Smooth muscle cell (in vitro differentiated cells): ENCODE data around the gene TLL1. TPM values are rescaled to one million over a fixed set of nuclear protein-coding genes. Genes with fewer than 3 reads are reported as not detected.

Experiments used
- DNase-seq: peaks from one replicate; lab custom pipeline; 2025; ENCODE audit not compliant: unreplicated experiment; lab: John Stamatoyannopoulos, UW
- H2AFZ ChIP-seq: fragments of 200-600 bp; sonication (generic); 2 replicates; pipeline ENCODE4 v1.6.0; 2016; ENCODE audit warnings: antibody characterized with exemption, low read depth, mild to moderate bottlenecking
- H3F3A ChIP-seq: fragments of 200-600 bp; sonication (generic); 2 replicates; pipeline ENCODE4 v1.6.0; 2017; ENCODE audit warnings: antibody characterized with exemption, low read depth
- H3K27ac ChIP-seq: fragments of 200-600 bp; sonication (generic); 2 replicates; pipeline ENCODE4 v1.5.1; 2016; ENCODE audit warnings: low read depth, mild to moderate bottlenecking
- H3K27me3 ChIP-seq: fragments of 200-600 bp; sonication (generic); 2 replicates; pipeline ENCODE4 v1.6.1; 2016; ENCODE audit warnings: low read depth, mild to moderate bottlenecking
- H3K36me3 ChIP-seq: fragments of 200-600 bp; sonication (generic); 2 replicates; pipeline ENCODE4 v1.5.1; 2016; ENCODE audit warnings: low read depth
- H3K4me1 ChIP-seq: fragments of 200-600 bp; sonication (generic); 2 replicates; pipeline ENCODE4 v1.5.1; 2016; ENCODE audit warnings: low read depth
- H3K4me2 ChIP-seq: fragments of 200-600 bp; sonication (generic); 2 replicates; pipeline ENCODE4 v1.6.0; 2016; ENCODE audit warnings: mild to moderate bottlenecking
- H3K4me3 ChIP-seq: fragments of 200-600 bp; sonication (generic); 2 replicates; pipeline ENCODE4 v1.5.1; 2016; ENCODE audit warnings: mild to moderate bottlenecking
- H3K79me2 ChIP-seq: fragments of 200-600 bp; sonication (generic); 2 replicates; pipeline ENCODE4 v1.6.0; 2016; ENCODE audit warnings: low read depth, mild to moderate bottlenecking
- H3K9ac ChIP-seq: fragments of 200-600 bp; sonication (generic); 2 replicates; pipeline ENCODE4 v1.6.0; 2016; ENCODE audit warnings: low read depth
- H3K9me3 ChIP-seq: fragments of 200-600 bp; sonication (generic); replicated peaks from 2 replicates; pipeline ENCODE4 v1.5.1; 2016; ENCODE audit warnings: low read depth
- H4K20me1 ChIP-seq: fragments of 200-600 bp; sonication (generic); 2 replicates; pipeline ENCODE4 v1.6.0; 2016; ENCODE audit warnings: low read depth
- WGBS: methylation state at CpG from one replicate; pipeline ENCODE4 v1.1.7; 2016; ENCODE audit warnings: low lambda C conversion rate; 5-methylcytosine and 5-hydroxymethylcytosine counted together
- polyA plus RNA-seq: library from polyadenylated mRNA; unstranded; fragments of >200 nt; fragmentation: Nextera tagmentation; extraction: Ambion mirVana; gene quantifications from 2 replicates; pipeline ENCODE4 v1.2.1, GENCODE V29; 2016
- total RNA-seq: library from RNA; depleted of rRNA; stranded (reverse); fragments of >200 nt; gene quantifications from 2 replicates; pipeline ENCODE4 v1.2.3, GENCODE V29; 2014
- TF ChIP-seq, protein P1 (sequence below): fragments of 200-600 bp; sonication (generic); IDR thresholded peaks from 2 replicates; pipeline ENCODE4 v1.5.1; 2017; ENCODE audit warnings: borderline replicate concordance, mild to moderate bottlenecking, antibody characterized with exemption; ENCODE audit not compliant: insufficient read depth, poor library complexity, severe bottlenecking

TLL1 gene
- total and polyA plus RNA-seq, 2 experiments from 2014 or later: 0.16 to 13.6 TPM

DNA sequence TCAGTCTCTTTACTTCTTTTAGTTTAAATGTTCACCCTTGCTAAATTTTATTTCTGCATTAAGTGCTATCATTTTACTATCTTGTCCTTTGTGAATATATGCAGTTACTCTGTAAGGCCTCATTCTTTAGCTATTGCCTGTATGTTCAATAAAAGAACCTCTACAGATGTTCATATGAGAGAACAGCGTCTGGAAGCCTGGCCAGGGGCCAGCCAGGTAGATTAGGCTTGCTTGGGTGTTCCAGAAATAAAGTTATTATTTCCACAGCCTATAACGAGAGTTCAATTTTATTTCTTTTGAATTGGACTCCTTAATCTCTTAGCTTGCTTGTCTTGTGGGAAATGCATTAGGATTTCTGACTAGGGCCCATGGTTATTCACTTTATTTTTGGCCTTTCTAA is 214.5 kb downstream of the TLL1 start:
- Histone ChIP-seq H3K79me2 (no peaks in the 10 kb centered on the region), H3K27me3 (no peaks in the 10 kb centered on the region), H3K36me3 (no peaks in the 10 kb centered on the region), H3K4me3 (no peak overlapping the region), H4K20me1 (no peaks in the 10 kb centered on the region), H3K27ac (no peak overlapping the region), H3K9ac (no peak overlapping the region), H3K9me3 (no peaks in the 10 kb centered on the region), H3K4me1 (no peaks in the 10 kb centered on the region), H3F3A (no peaks in the 10 kb centered on the region), H2AFZ (no peak overlapping the region), H3K4me2 (peak overlapping the region; percentile 51)
- no peak for DNase-seq
- TF ChIP-seq, protein P1, sequence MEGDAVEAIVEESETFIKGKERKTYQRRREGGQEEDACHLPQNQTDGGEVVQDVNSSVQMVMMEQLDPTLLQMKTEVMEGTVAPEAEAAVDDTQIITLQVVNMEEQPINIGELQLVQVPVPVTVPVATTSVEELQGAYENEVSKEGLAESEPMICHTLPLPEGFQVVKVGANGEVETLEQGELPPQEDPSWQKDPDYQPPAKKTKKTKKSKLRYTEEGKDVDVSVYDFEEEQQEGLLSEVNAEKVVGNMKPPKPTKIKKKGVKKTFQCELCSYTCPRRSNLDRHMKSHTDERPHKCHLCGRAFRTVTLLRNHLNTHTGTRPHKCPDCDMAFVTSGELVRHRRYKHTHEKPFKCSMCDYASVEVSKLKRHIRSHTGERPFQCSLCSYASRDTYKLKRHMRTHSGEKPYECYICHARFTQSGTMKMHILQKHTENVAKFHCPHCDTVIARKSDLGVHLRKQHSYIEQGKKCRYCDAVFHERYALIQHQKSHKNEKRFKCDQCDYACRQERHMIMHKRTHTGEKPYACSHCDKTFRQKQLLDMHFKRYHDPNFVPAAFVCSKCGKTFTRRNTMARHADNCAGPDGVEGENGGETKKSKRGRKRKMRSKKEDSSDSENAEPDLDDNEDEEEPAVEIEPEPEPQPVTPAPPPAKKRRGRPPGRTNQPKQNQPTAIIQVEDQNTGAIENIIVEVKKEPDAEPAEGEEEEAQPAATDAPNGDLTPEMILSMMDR: no peak
- 79% methylated on average over 2 of the region's 2 CpGs for whole genome bisulfite sequencing

DNA sequence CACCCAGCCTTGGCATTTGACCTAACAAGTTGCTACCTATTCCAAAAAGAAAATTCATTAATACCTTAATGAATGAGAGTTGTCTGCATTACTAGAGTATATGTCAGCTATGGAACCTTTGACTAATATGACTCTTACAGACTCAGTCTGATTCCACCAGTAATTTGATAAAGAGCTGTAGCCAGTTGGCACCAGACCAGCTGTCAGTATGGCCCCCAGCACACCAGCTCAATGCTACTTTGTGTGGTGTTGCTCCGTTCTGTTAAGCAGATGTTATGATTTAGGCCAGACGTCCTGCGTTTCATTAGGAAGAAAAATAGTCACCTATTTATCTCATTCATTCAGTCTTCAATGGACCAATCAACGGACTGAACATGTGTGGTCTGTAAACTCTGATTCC is 215.5 kb downstream of the TLL1 start:
- DNase-seq: no peak
- Histone ChIP-seq H3K9me3 (no peaks in the 10 kb centered on the region), H3K36me3 (no peaks in the 10 kb centered on the region), H3K4me1 (no peaks in the 10 kb centered on the region), H4K20me1 (no peaks in the 10 kb centered on the region), H3K4me3 (no peak overlapping the region), H2AFZ (no peak overlapping the region), H3K27me3 (no peaks in the 10 kb centered on the region), H3K27ac (no peak overlapping the region), H3K79me2 (no peaks in the 10 kb centered on the region), H3K4me2 (no peak overlapping the region), H3F3A (no peaks in the 10 kb centered on the region), H3K9ac (no peak overlapping the region)
- TF ChIP-seq, protein P1: no peak
- 59% methylated on average over 4 of the region's 4 CpGs for WGBS

DNA sequence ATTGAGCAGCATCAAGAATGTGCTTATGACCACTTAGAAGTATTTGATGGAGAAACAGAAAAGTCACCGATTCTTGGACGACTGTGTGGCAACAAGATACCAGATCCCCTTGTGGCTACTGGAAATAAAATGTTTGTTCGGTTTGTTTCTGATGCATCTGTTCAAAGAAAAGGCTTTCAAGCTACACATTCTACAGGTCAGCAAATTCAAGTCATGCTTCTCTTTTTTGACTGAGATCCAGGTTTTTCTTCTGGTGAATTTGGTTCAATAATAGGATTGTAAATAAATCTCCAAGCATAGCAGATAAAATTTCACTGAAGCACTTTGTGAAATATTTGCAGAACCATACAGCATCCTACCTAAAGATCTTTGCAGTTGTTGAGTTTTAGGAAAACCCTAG is 218.1 kb downstream of the TLL1 start:
- H3K4me3 ChIP-seq: no peak overlapping the region
- no peak overlapping the region for H3K4me2 ChIP-seq

DNA sequence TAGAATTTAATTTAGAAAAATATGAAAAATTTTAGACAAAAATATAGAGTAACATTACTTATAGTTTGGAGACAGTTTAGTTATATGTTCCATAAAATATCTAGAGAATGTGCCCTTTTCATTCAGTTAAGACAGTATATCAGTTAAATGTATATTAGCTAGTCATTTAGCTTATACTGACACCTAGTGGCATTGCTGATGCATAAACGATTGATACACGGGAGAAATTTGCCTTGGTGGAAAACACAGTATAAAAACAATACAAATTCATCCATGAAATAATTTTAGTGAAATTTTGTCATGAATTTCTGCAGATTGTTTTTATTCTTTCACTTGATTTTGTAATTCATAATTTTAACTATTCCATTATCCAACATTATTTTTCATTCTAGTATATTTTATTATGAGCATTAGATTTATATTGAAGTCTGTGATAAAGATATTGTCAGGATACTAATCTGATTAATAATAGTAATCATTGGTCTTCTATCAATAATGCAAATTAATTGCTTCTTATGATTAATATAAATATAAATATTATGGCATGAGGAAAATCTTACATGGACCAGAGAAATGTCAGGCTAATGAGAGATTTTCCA is 219.0 kb downstream of the TLL1 start:
- Histone ChIP-seq H3K9ac (no peak overlapping the region), H3K79me2 (no peaks in the 10 kb centered on the region), H4K20me1 (no peaks in the 10 kb centered on the region), H3K27me3 (no peaks in the 10 kb centered on the region), H3K4me1 (no peaks in the 10 kb centered on the region), H3K9me3 (no peaks in the 10 kb centered on the region), H3K36me3 (no peaks in the 10 kb centered on the region), H2AFZ (no peak overlapping the region), H3K4me3 (no peak overlapping the region), H3F3A (no peaks in the 10 kb centered on the region), H3K4me2 (no peak overlapping the region), H3K27ac (no peak overlapping the region)
- 0% methylated on average over 2 of the region's 2 CpGs for WGBS
- no peak for DNase-seq
- TF ChIP-seq, protein P1: peak; percentile 72

More for the DNA sequence above, 218.1 kb downstream of the TLL1 start:
- DNase-seq: no peak
- 68% methylated on average over 3 of the region's 3 CpGs for WGBS
- TF ChIP-seq, protein P1: no peak
- Histone ChIP-seq H3K9me3 (no peaks in the 10 kb centered on the region), H3K27me3 (no peaks in the 10 kb centered on the region), H3K4me1 (no peaks in the 10 kb centered on the region), H4K20me1 (no peaks in the 10 kb centered on the region), H3K36me3 (no peaks in the 10 kb centered on the region), H3K27ac (no peak overlapping the region), H2AFZ (no peak overlapping the region), H3K9ac (no peak overlapping the region), H3K79me2 (no peaks in the 10 kb centered on the region), H3F3A (no peaks in the 10 kb centered on the region)
